Lung (tissue), 12 donors: ENCODE measurements around the gene HIC1. TPM values are rescaled to one million over a fixed set of nuclear protein-coding genes. Genes with fewer than 3 reads are reported as not detected.

Source experiments
- ATAC-seq: fragments of 200-7000 bp; cut with Tn5 transposase; one replicate; pipeline ENCODE4 v1.9.1; 2020; ENCODE audit warnings: moderate number of reproducible peaks; ENCODE audit not compliant: insufficient read depth, low FRiP score
- DNase-seq, 3 donors: peaks; one replicate each; pipeline ENCODE4 v3.0.0-alpha.2; 2013 to 2017
- H3K27ac ChIP-seq, 2 donors: one replicate each; pipeline ENCODE4 v1.5.1; 2013; ENCODE audit warnings: mild to moderate bottlenecking in 2 of 2, moderate library complexity in 2 of 2, control low read depth in 1 of 2, inconsistent platforms in 1 of 2, low read depth in 1 of 2, low read length in 1 of 2
- H3K27me3 ChIP-seq, 3 donors: one replicate each; pipeline ENCODE4 v1.5.1; 2013; ENCODE audit warnings: low read length in 2 of 3; ENCODE audit not compliant: control insufficient read depth in 3 of 3, insufficient read depth in 3 of 3
- H3K36me3 ChIP-seq, 4 donors: one replicate each; pipeline ENCODE4 v1.5.1; 2013; ENCODE audit warnings: low read length in 4 of 4, mild to moderate bottlenecking in 1 of 4, moderate library complexity in 1 of 4; ENCODE audit not compliant: control insufficient read depth in 4 of 4, insufficient read depth in 4 of 4
- H3K4me1 ChIP-seq, 5 donors: one replicate each; pipeline ENCODE4 v1.5.1; 2013; ENCODE audit warnings: low read length in 5 of 5, mild to moderate bottlenecking in 2 of 5, moderate library complexity in 1 of 5; ENCODE audit not compliant: control insufficient read depth in 5 of 5, insufficient read depth in 5 of 5
- H3K4me3 ChIP-seq: one replicate; pipeline ENCODE4 v1.5.1; 2013; ENCODE audit warnings: mild to moderate bottlenecking, control low read depth, moderate library complexity
- H3K9ac ChIP-seq, 2 donors: one replicate each; pipeline ENCODE4 v1.5.1; 2013; ENCODE audit warnings: low read length in 2 of 2, control low read depth in 1 of 2; ENCODE audit not compliant: insufficient read depth in 1 of 2
- H3K9me3 ChIP-seq, 4 donors: one replicate each; pipeline ENCODE4 v1.5.1; 2013; ENCODE audit warnings: low read length in 3 of 4, mild to moderate bottlenecking in 1 of 4, moderate library complexity in 1 of 4; ENCODE audit not compliant: control insufficient read depth in 4 of 4, insufficient read depth in 3 of 4
- WGBS, 2 donors: extraction: QIAGEN DNeasy Blood & Tissue Kit; methylation state at CpG; one replicate each; pipeline ENCODE4 v1.1.7; 2013; 5-methylcytosine and 5-hydroxymethylcytosine counted together
- polyA plus RNA-seq, 2 donors: library from polyadenylated mRNA; stranded (reverse); fragments of 200-250 nt; gene quantifications; one replicate each; pipeline ENCODE4 v1.2.1, GENCODE V29; 2013
- total RNA-seq, 2 donors: library from RNA; depleted of rRNA in 1 of 2; stranded (reverse); fragments of >200 nt in 1 of 2; gene quantifications; one replicate each; pipeline ENCODE4 v1.2.1, GENCODE V29; 2014 to 2021
- TF ChIP-seq, protein P1 (sequence below): IDR thresholded peaks from 2 replicates; pipeline ENCODE4 v1.5.1; 2012; ENCODE audit warnings: mild to moderate bottlenecking; ENCODE audit errors: control extremely low read depth, extremely low read depth
- donor health status: control.
- donor health status: control.
- donor health status: Bipolar disorder and iron deficiency.
- donor health status: healthy.
- donor health status: DM: yes; HTN: yes; CAD: no.

HIC1 gene
- total and polyA plus RNA-seq, 4 donors = 5.5 to 34.8 (median 21.6) TPM

- H3K27me3 ChIP-seq = no peaks in the 10 kb centered on the region
- H3K4me3 ChIP-seq = no peak overlapping the region
- peaks cover 0 to 2% (median 0%) of the 10 kb centered on the region in 4 donors for H3K9me3 ChIP-seq
- peak overlapping the region; percentile 24 to 34 for H3K27ac ChIP-seq
- DNase-seq = peak in 1 of 3 donors; percentile 28
- 84 to 87% methylated on average over 10 of the region's 10 CpGs for WGBS, 2 donors
- no peak for ATAC-seq
- peak overlapping the region in 1 of 2 donors; percentile 73 for H3K9ac ChIP-seq
- H3K4me1 ChIP-seq = peaks cover 0 to 95% (median 48%) of the 10 kb centered on the region in 5 donors
- peaks cover 0 to 29% (median 20%) of the 10 kb centered on the region in 4 donors for H3K36me3 ChIP-seq
- TF ChIP-seq, protein P1, sequence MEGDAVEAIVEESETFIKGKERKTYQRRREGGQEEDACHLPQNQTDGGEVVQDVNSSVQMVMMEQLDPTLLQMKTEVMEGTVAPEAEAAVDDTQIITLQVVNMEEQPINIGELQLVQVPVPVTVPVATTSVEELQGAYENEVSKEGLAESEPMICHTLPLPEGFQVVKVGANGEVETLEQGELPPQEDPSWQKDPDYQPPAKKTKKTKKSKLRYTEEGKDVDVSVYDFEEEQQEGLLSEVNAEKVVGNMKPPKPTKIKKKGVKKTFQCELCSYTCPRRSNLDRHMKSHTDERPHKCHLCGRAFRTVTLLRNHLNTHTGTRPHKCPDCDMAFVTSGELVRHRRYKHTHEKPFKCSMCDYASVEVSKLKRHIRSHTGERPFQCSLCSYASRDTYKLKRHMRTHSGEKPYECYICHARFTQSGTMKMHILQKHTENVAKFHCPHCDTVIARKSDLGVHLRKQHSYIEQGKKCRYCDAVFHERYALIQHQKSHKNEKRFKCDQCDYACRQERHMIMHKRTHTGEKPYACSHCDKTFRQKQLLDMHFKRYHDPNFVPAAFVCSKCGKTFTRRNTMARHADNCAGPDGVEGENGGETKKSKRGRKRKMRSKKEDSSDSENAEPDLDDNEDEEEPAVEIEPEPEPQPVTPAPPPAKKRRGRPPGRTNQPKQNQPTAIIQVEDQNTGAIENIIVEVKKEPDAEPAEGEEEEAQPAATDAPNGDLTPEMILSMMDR = no peak
These were observed 11.1 kb downstream of the HIC1 start for GRCh38 chr17:2065949-2066400.

GRCh38 chr17:2067048-2067561 is 12.2 kb downstream of the HIC1 start:
- TF ChIP-seq, protein P1 = no peak
- H3K36me3 ChIP-seq = peaks cover 0 to 20% (median 19%) of the 10 kb centered on the region in 4 donors
- H3K27ac ChIP-seq = peak overlapping the region; percentile 24 to 58
- 68 to 74% methylated on average over 14 of the region's 14 CpGs for WGBS, 2 donors
- DNase-seq (peak in 2 of 3 donors; percentile 16 to 39), ATAC-seq (no peak)
- H3K4me1 ChIP-seq = peaks cover 0 to 95% (median 51%) of the 10 kb centered on the region in 5 donors
- H3K4me3 ChIP-seq = no peak overlapping the region
- no peaks in the 10 kb centered on the region for H3K27me3 ChIP-seq
- no peaks in the 10 kb centered on the region for H3K9me3 ChIP-seq
- peak overlapping the region in 1 of 2 donors; percentile 64 for H3K9ac ChIP-seq

GRCh38 chr17:2067608-2068024 is 12.7 kb downstream of the HIC1 start:
- WGBS, 2 donors = 48 to 49% methylated on average over 5 of the region's 5 CpGs
- DNase-seq = peak in 2 of 3 donors; percentile 54 to 75
- no peak overlapping the region for H3K4me3 ChIP-seq
- no peaks in the 10 kb centered on the region for H3K9me3 ChIP-seq
- ATAC-seq = no peak
- H3K4me1 ChIP-seq = peaks cover 0 to 95% (median 51%) of the 10 kb centered on the region in 5 donors
- peaks cover 0 to 17% (median 15%) of the 10 kb centered on the region in 4 donors for H3K36me3 ChIP-seq
- peak overlapping the region in 1 of 2 donors; percentile 64 for H3K9ac ChIP-seq
- TF ChIP-seq, protein P1 = no peak
- peak overlapping the region; percentile 24 to 58 for H3K27ac ChIP-seq
- no peaks in the 10 kb centered on the region for H3K27me3 ChIP-seq
